Measurements from ENCODE around the gene TNFRSF8. TPM values are rescaled to one million over a fixed set of nuclear protein-coding genes. Genes with fewer than 3 reads are reported as not detected.
A peak's percentile ranks its signal among the peaks of the same experiment; 100 is the strongest.

The TNFRSF8 gene
- total RNA-seq, 1 donor from 2014 or later, result 2.2 TPM

GRCh38 chr1:12059722-12060464 is 3.2 kb upstream of the TNFRSF8 start:
- peak; percentile 59 for ATAC-seq (ENCODE audit: low read depth)
- CTCF ChIA-PET, result interaction anchor here (2.3 kb wide), 1 partner anchor 19 kb away, joined by 8 read pairs; no protein-coding TSS in a partner anchor
- H3K4me1 Mint-ChIP-seq, result peaks cover 33% of the 10 kb centered on the region

GRCh38 chr1:12060500-12060899 is 2.6 kb upstream of the TNFRSF8 start:
- Mint-ChIP-seq H3K4me1 (peaks cover 33% of the 10 kb centered on the region), H3K4me3 (no peak overlapping the region), H3K36me3 (ENCODE audit: low read depth) (no peaks in the 10 kb centered on the region), H3K9me3 (no peaks in the 10 kb centered on the region), H3K27ac (no peak overlapping the region), H3K27me3 (peaks cover 21% of the 10 kb centered on the region)
- ChIA-PET POLR2A (no interaction called here), CTCF (no interaction called here)
- TF ChIP-seq CTCF (IDR thresholded peaks at IDR 0.05), result no peak
- DNase-seq, result no peak
- ATAC-seq (ENCODE audit: low read depth), result no peak
- intact Hi-C loops (cut with micrococcal nuclease), result loop anchor here (2.0 kb wide), 1 partner anchor 14 kb away; no protein-coding TSS in a partner anchor

More at GRCh38 chr1:12059722-12060464, 3.2 kb upstream of the TNFRSF8 start:
- no peak for DNase-seq
- no peaks in the 10 kb centered on the region for H3K36me3 Mint-ChIP-seq (ENCODE audit: low read depth)
- no peak overlapping the region for H3K27ac Mint-ChIP-seq
- intact Hi-C loops (cut with micrococcal nuclease), result loop anchor here (2.0 kb wide), 1 partner anchor 13 kb away; no protein-coding TSS in a partner anchor
- H3K9me3 Mint-ChIP-seq, result no peaks in the 10 kb centered on the region
- H3K27me3 Mint-ChIP-seq, result peaks cover 20% of the 10 kb centered on the region
- no peak for TF ChIP-seq CTCF (IDR thresholded peaks at IDR 0.05)
- H3K4me3 Mint-ChIP-seq, result no peak overlapping the region
- POLR2A ChIA-PET, result interaction anchor here (0.6 kb wide), 1 partner anchor 41 kb away, joined by 8 read pairs; no protein-coding TSS in a partner anchor

GRCh38 chr1:12064073-12064969 is 1.2 kb downstream of the TNFRSF8 start:
- intact Hi-C loops (cut with micrococcal nuclease), result no loop called here
- Mint-ChIP-seq H3K4me3 (peak overlapping the region; percentile 67), H3K27ac (peak overlapping the region; percentile 21), H3K36me3 (ENCODE audit: low read depth) (no peaks in the 10 kb centered on the region), H3K9me3 (no peaks in the 10 kb centered on the region), H3K4me1 (peaks cover 41% of the 10 kb centered on the region), H3K27me3 (peaks cover 36% of the 10 kb centered on the region)
- POLR2A ChIA-PET, result interaction anchor here (0.7 to 1.5 kb wide), 5 partner anchors 13 to 25 kb away, joined by 3 to 10 read pairs (median 5); no protein-coding TSS in a partner anchor
- DNase-seq (no peak), ATAC-seq (ENCODE audit: low read depth) (no peak)
- no peak for TF ChIP-seq CTCF (IDR thresholded peaks at IDR 0.05)
- CTCF ChIA-PET, result interaction anchor here (0.7 kb wide), 1 partner anchor 20 kb away, joined by 3 read pairs; no protein-coding TSS in a partner anchor

GRCh38 chr1:12065872-12066271 is 2.8 kb downstream of the TNFRSF8 start:
- Mint-ChIP-seq H3K27ac (no peak overlapping the region), H3K4me3 (no peak overlapping the region), H3K36me3 (ENCODE audit: low read depth) (no peaks in the 10 kb centered on the region), H3K4me1 (peaks cover 41% of the 10 kb centered on the region), H3K27me3 (peaks cover 43% of the 10 kb centered on the region), H3K9me3 (no peaks in the 10 kb centered on the region)
- POLR2A ChIA-PET, result interaction anchor here (0.9 to 2.6 kb wide), 2 partner anchors 14 to 21 kb away, joined by 3 to 12 read pairs; no protein-coding TSS in a partner anchor
- ATAC-seq (ENCODE audit: low read depth) (no peak), DNase-seq (no peak)
- intact Hi-C loops (cut with micrococcal nuclease), result no loop called here
- TF ChIP-seq CTCF (IDR thresholded peaks at IDR 0.05), result no peak
- CTCF ChIA-PET, result interaction anchor here (1.8 kb wide), 1 partner anchor 14 kb away, joined by 6 read pairs; no protein-coding TSS in a partner anchor

Measured in activated B cell treated with CpG ODN at 0.5 μM for 24 hours (primary cell).